GM18507 (cell line): Measurements from ENCODE around the gene DMRTB1.
"Not testable (repeated sequence)": the region's sequence is repeated elsewhere in the genome, so short reads cannot be mapped to it uniquely, and the experiment has no call there.

Source experiments
- DNase-seq: peaks from one replicate; pipeline ENCODE4 v3.0.0; 2011; ENCODE audit warnings: low read depth; ENCODE audit not compliant: insufficient read length; ENCODE audit errors: extremely low spot score
- FAIRE-seq: peaks from 2 replicates; lab custom pipeline; 2011; peaks lifted over from hg19 to GRCh38; lab: Jason Lieb, UNC

Gene DMRTB1

GRCh38 chr1:53432611-53433010 is 26.6 kb upstream of the DMRTB1 start:
- DNase-seq: no peak
- no peak for FAIRE-seq

- FAIRE-seq, DNase-seq: not testable (repeated sequence)
Measured at GRCh38 chr1:53434405-53435007, 24.7 kb upstream of the DMRTB1 start.

GRCh38 chr1:53435151-53435550 is 24.0 kb upstream of the DMRTB1 start:
- FAIRE-seq: no peak
- DNase-seq: no peak

GRCh38 chr1:53438427-53439336 is 20.5 kb upstream of the DMRTB1 start:
- DNase-seq (no peak), FAIRE-seq (no peak)

- FAIRE-seq (no peak), DNase-seq (no peak)
Measured at GRCh38 chr1:53439337-53440207, 19.6 kb upstream of the DMRTB1 start.

GRCh38 chr1:53440633-53441032 is 18.6 kb upstream of the DMRTB1 start:
- no peak for FAIRE-seq
- no peak for DNase-seq

- DNase-seq: no peak
- no peak for FAIRE-seq
Measured at GRCh38 chr1:53442299-53442698, 16.9 kb upstream of the DMRTB1 start.

- DNase-seq (no peak), FAIRE-seq (no peak)
Measured at GRCh38 chr1:53446051-53446450, 13.1 kb upstream of the DMRTB1 start.

- DNase-seq (no peak), FAIRE-seq (no peak)
Measured at GRCh38 chr1:53447413-53447812, 11.8 kb upstream of the DMRTB1 start.

- FAIRE-seq (no peak), DNase-seq (no peak)
Measured at GRCh38 chr1:53448241-53448841, 10.9 kb upstream of the DMRTB1 start.

- no peak for DNase-seq
- no peak for FAIRE-seq
Measured at GRCh38 chr1:53449021-53449420, 10.2 kb upstream of the DMRTB1 start.

GRCh38 chr1:53449693-53450092 is 9.5 kb upstream of the DMRTB1 start:
- DNase-seq (no peak), FAIRE-seq (no peak)

GRCh38 chr1:53450225-53450624 is 9.0 kb upstream of the DMRTB1 start:
- DNase-seq: no peak
- FAIRE-seq: no peak

- no peak for FAIRE-seq
- DNase-seq: no peak
Measured at GRCh38 chr1:53454019-53454418, 5.2 kb upstream of the DMRTB1 start.

- DNase-seq: no peak
- FAIRE-seq: no peak
Measured at GRCh38 chr1:53455364-53455991, 3.7 kb upstream of the DMRTB1 start.

- FAIRE-seq (no peak), DNase-seq (no peak)
Measured at GRCh38 chr1:53458634-53459033, 565 bp upstream of the DMRTB1 start.

- DNase-seq: no peak
- no peak for FAIRE-seq
Measured at GRCh38 chr1:53460211-53460634, 1.0 kb downstream of the DMRTB1 start.

- no peak for FAIRE-seq
Measured at GRCh38 chr1:53460666-53461322, 1.6 kb downstream of the DMRTB1 start.

More at GRCh38 chr1:53460666-53461322, 1.6 kb downstream of the DMRTB1 start:
- DNase-seq: no peak
